K562 (cell line): Measurements from ENCODE around the gene DDX20. TPM values are rescaled to one million over a fixed set of nuclear protein-coding genes. Genes with fewer than 3 reads are reported as not detected.

Source experiments
- ATF7 ChIP-seq: fragments of 450-650 bp; IDR thresholded peaks from 2 replicates; pipeline ENCODE4 v1.7.1; 2014; ENCODE audit warnings: mild to moderate bottlenecking, moderate library complexity
- BCL6 ChIP-seq: fragments of 250-450 bp; sonication (Bioruptor Pico); IDR thresholded peaks from 2 replicates; pipeline ENCODE4 v1.4.0; 2020
- CBX1 ChIP-seq: sonication (generic); IDR thresholded peaks from 2 replicates; pipeline ENCODE4 v1.6.1; 2016; ENCODE audit warnings: antibody characterized with exemption, low read depth, mild to moderate bottlenecking
- CEBPB ChIP-seq: fragments of 450-650 bp; IDR thresholded peaks from 2 replicates; pipeline ENCODE4 v1.6.1; 2016; ENCODE audit warnings: missing genetic modification characterization, missing compliant biosample characterization
- DMBX1 ChIP-seq: fragments of 250-450 bp; sonication (Bioruptor Pico); IDR thresholded peaks from 2 replicates; pipeline ENCODE4 v1.8.0; 2022; ENCODE audit warnings: inconsistent platforms, mild to moderate bottlenecking, moderate library complexity, borderline replicate concordance
- ELF4 ChIP-seq: fragments of 450-650 bp; formaldehyde crosslinking; IDR thresholded peaks from 2 replicates; pipeline ENCODE4 v1.4.0; 2022; ENCODE audit warnings: missing genetic modification characterization
- ETV1 ChIP-seq: fragments of 450-650 bp; conservative IDR thresholded peaks from 2 replicates; pipeline ENCODE4 v1.6.1; 2016; ENCODE audit warnings: missing genetic modification characterization, control low read depth, low read depth, missing compliant biosample characterization
- FOS ChIP-seq: IDR thresholded peaks from 3 replicates; pipeline ENCODE4 v1.6.1; 2011; ENCODE audit not compliant: insufficient read length; ENCODE audit errors: extremely low read depth
- KHSRP ChIP-seq: fragments of 450-650 bp; IDR thresholded peaks from 2 replicates; pipeline ENCODE4 v1.6.1; 2017
- MEIS2 ChIP-seq: fragments of 450-650 bp; IDR thresholded peaks from 2 replicates; pipeline ENCODE4 v1.6.1; 2014; ENCODE audit warnings: mild to moderate bottlenecking; ENCODE audit not compliant: partially characterized antibody
- MYNN ChIP-seq, 2 experiments: sonication (generic); formaldehyde crosslinking in 1 of 2; IDR thresholded peaks; 2 replicates each; pipeline versions ENCODE4 v1.5.0 to v1.6.1; 2016 to 2020; ENCODE audit warnings: antibody characterized with exemption in 1 of 2, missing genetic modification reagents in 1 of 2
- NCOA1 ChIP-seq: fragments of 450-650 bp; IDR thresholded peaks from 2 replicates; pipeline ENCODE4 v1.6.1; 2016; ENCODE audit warnings: low read depth
- RBM22 ChIP-seq: fragments of 200-400 bp; formaldehyde crosslinking; IDR thresholded peaks from 2 replicates; pipeline ENCODE4 v1.6.1; 2018; ENCODE audit warnings: low read length, low read depth; ENCODE audit not compliant: poor library complexity, severe bottlenecking
- RFX1 ChIP-seq: fragments of 450-650 bp; IDR thresholded peaks from 2 replicates; pipeline ENCODE4 v1.6.1; 2016; ENCODE audit warnings: mild to moderate bottlenecking, moderate library complexity
- RUNX1 ChIP-seq: sonication (generic); IDR thresholded peaks from 2 replicates; pipeline ENCODE4 v1.6.1; 2016; ENCODE audit warnings: antibody characterized with exemption, low read depth
- YY1 ChIP-seq, 3 experiments: IDR thresholded peaks; 2 replicates each; pipeline ENCODE4 v1.6.1; 2011; ENCODE audit warnings: low read length in 2 of 3, mild to moderate bottlenecking in 2 of 3, moderate library complexity in 2 of 3, borderline replicate concordance in 1 of 3, control low read depth in 1 of 3, low read depth in 1 of 3; ENCODE audit not compliant: insufficient read depth in 3 of 3, insufficient replicate concordance in 2 of 3, control insufficient read depth in 1 of 3, insufficient read length in 1 of 3; ENCODE audit errors: extremely low read depth in 1 of 3
- ZNF77 ChIP-seq: fragments of 250-450 bp; sonication (Bioruptor Pico); IDR thresholded peaks from 2 replicates; pipeline ENCODE4 v1.5.0; 2020
- ZNF778 ChIP-seq: fragments of 450-650 bp; formaldehyde crosslinking; IDR thresholded peaks from 2 replicates; pipeline ENCODE4 v1.4.0; 2020; ENCODE audit warnings: mild to moderate bottlenecking, moderate library complexity
- polyA plus RNA-seq, 8 experiments: library from polyadenylated mRNA; depleted of rRNA in 4 of 8; stranded (reverse) in 5 of 8; unstranded in 3 of 8; fragments of >200 nt; fragmentation: Nextera tagmentation in 2 of 8; fragmentation: Illumina TruSeq in 1 of 8; extraction: Ambion mirVana in 2 of 8; extraction: Trizol in 1 of 8; gene quantifications; 2 replicates each; pipeline versions ENCODE4 v1.2.1 to v1.2.3, GENCODE V29; 2011 to 2014; ENCODE audit warnings: inconsistent platforms in 1 of 8, missing spikeins in 1 of 8
- total RNA-seq, 7 experiments: library from RNA; depleted of rRNA in 6 of 7; stranded (reverse); fragments of >200 nt in 6 of 7; fragmentation: Illumina TruSeq in 2 of 7; extraction: Trizol in 2 of 7; gene quantifications; 2 replicates each; pipeline versions ENCODE4 v1.2.1 to v1.2.3, GENCODE V29; 2011 to 2021; ENCODE audit warnings: low replicate concordance in 1 of 7
- TF ChIP-seq, protein P1 (sequence below): fragments of 250-450 bp; sonication (Bioruptor Pico); IDR thresholded peaks from 2 replicates; pipeline ENCODE4 v1.8.0; 2022; ENCODE audit warnings: moderate library complexity, mild to moderate bottlenecking, inconsistent platforms
- TF ChIP-seq, protein P2 (sequence below): fragments of 200-800 bp; sonication (Bioruptor generic); IDR thresholded peaks from 2 replicates; pipeline ENCODE4 v1.6.1; 2016; ENCODE audit warnings: missing genetic modification characterization, missing compliant biosample characterization
- TF ChIP-seq, protein P3 (sequence below): sonication (generic); formaldehyde crosslinking; IDR thresholded peaks from 2 replicates; pipeline ENCODE4 v1.8.0; 2022; ENCODE audit warnings: missing genetic modification reagents, mild to moderate bottlenecking, moderate library complexity, borderline replicate concordance

Gene DDX20
- total and polyA plus RNA-seq, 9 of the 15 experiments (the other 6 are each of a cell fraction or from before 2014, with no cell fraction given): 8.3 to 33.4 (median 24.5) TPM

DNA sequence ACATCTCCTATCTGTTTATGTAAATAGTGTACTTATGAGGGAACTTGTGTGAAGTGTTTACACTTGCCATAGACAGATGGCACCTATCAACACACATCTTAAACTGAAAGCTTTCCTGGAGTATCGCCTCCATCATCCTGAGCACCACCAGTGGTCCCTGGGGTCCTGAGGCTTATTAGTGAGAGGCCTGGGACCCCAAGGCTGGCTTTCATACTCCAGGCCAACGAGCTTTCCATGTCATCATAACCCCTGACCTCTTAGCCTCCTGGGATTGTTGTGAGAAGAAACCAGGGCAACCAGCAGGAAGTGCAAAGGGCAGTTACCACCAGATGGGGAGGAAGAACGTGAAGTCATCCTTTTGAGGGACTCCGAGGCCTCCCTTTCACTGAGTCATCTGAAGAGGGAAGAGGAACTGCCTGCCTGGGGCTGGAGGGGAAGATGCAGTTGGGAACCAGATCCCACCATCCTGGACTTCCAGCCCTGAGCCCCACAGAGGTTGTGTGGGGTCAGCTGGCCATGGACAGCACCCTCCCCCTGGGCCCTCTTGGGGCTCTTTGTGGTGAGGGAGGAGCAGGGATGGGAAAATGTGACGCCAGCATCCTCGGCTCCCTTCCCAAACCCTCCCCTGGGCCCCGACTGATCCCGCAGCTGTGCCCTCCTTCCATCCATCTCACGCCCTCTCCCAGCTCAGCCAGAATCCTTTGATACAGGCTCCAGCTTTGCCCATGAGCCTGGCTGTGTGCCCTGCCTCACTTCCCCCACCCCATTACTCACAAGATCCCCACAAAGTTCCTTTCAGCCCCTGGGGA, 22.3 kb upstream of the DDX20 start (continued):
- TF ChIP-seq NCOA1: no peak
- no peak for TF ChIP-seq KHSRP
- TF ChIP-seq MEIS2: no peak
- TF ChIP-seq ZNF77 (CRISPR knock-in tag): no peak
- peak; percentile 85 for TF ChIP-seq RFX1
- TF ChIP-seq, protein P1, sequence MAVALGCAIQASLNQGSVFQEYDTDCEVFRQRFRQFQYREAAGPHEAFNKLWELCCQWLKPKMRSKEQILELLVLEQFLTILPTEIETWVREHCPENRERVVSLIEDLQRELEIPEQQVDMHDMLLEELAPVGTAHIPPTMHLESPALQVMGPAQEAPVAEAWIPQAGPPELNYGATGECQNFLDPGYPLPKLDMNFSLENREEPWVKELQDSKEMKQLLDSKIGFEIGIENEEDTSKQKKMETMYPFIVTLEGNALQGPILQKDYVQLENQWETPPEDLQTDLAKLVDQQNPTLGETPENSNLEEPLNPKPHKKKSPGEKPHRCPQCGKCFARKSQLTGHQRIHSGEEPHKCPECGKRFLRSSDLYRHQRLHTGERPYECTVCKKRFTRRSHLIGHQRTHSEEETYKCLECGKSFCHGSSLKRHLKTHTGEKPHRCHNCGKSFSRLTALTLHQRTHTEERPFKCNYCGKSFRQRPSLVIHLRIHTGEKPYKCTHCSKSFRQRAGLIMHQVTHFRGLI: no peak
- TF ChIP-seq ATF7: peak; percentile 72
- no peak for TF ChIP-seq BCL6 (CRISPR knock-in tag)
- no peak for TF ChIP-seq CBX1
- no peak for TF ChIP-seq YY1 (IDR thresholded peaks at IDR 0.05; ENCODE audit: borderline replicate concordance in 1 of 3, control insufficient read depth in 1 of 3, extremely low read depth in 1 of 3, insufficient read depth in 3 of 3, insufficient read length in 1 of 3, insufficient replicate concordance in 2 of 3, low read depth in 1 of 3, low read length in 2 of 3)
- TF ChIP-seq ETV1: peak; percentile 62; the same call in 1 of the 2 replicates
- no peak for TF ChIP-seq CEBPB (tag)
- TF ChIP-seq MYNN (IDR thresholded peaks at IDR 0.05): no peak
- TF ChIP-seq MYNN (CRISPR knock-in tag; IDR thresholded peaks at IDR 0.05): no peak
- TF ChIP-seq ZNF778: no peak
- TF ChIP-seq RUNX1: no peak
- no peak for TF ChIP-seq FOS
- no peak for TF ChIP-seq RBM22
- TF ChIP-seq, protein P2, sequence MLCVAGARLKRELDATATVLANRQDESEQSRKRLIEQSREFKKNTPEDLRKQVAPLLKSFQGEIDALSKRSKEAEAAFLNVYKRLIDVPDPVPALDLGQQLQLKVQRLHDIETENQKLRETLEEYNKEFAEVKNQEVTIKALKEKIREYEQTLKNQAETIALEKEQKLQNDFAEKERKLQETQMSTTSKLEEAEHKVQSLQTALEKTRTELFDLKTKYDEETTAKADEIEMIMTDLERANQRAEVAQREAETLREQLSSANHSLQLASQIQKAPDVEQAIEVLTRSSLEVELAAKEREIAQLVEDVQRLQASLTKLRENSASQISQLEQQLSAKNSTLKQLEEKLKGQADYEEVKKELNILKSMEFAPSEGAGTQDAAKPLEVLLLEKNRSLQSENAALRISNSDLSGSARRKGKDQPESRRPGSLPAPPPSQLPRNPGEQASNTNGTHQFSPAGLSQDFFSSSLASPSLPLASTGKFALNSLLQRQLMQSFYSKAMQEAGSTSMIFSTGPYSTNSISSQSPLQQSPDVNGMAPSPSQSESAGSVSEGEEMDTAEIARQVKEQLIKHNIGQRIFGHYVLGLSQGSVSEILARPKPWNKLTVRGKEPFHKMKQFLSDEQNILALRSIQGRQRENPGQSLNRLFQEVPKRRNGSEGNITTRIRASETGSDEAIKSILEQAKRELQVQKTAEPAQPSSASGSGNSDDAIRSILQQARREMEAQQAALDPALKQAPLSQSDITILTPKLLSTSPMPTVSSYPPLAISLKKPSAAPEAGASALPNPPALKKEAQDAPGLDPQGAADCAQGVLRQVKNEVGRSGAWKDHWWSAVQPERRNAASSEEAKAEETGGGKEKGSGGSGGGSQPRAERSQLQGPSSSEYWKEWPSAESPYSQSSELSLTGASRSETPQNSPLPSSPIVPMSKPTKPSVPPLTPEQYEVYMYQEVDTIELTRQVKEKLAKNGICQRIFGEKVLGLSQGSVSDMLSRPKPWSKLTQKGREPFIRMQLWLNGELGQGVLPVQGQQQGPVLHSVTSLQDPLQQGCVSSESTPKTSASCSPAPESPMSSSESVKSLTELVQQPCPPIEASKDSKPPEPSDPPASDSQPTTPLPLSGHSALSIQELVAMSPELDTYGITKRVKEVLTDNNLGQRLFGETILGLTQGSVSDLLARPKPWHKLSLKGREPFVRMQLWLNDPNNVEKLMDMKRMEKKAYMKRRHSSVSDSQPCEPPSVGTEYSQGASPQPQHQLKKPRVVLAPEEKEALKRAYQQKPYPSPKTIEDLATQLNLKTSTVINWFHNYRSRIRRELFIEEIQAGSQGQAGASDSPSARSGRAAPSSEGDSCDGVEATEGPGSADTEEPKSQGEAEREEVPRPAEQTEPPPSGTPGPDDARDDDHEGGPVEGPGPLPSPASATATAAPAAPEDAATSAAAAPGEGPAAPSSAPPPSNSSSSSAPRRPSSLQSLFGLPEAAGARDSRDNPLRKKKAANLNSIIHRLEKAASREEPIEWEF: no peak
- TF ChIP-seq, protein P3, sequence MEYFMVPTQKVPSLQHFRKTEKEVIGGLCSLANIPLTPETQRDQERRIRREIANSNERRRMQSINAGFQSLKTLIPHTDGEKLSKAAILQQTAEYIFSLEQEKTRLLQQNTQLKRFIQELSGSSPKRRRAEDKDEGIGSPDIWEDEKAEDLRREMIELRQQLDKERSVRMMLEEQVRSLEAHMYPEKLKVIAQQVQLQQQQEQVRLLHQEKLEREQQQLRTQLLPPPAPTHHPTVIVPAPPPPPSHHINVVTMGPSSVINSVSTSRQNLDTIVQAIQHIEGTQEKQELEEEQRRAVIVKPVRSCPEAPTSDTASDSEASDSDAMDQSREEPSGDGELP (CRISPR knock-in tag): peak; percentile 32; the same call in 1 of the 2 replicates
- TF ChIP-seq ELF4 (CRISPR knock-in tag): no peak
- TF ChIP-seq DMBX1 (CRISPR knock-in tag): no peak
